Fibroblast of lung (primary cell): ENCODE measurements around the gene NDOR1. TPM values are rescaled to one million over a fixed set of nuclear protein-coding genes. Genes with fewer than 3 reads are reported as not detected.

Experiments used
- DNase-seq, 2 donors: peaks; one replicate each; pipeline versions ENCODE4 v3.0.0 to v3.0.0-alpha.2; 2010; ENCODE audit warnings: low read depth in 2 of 2
- H2AFZ ChIP-seq: 2 replicates; pipeline ENCODE4 v1.5.1; 2012; ENCODE audit warnings: low read length, control low read depth, inconsistent platforms
- H3K27ac ChIP-seq: 2 replicates; pipeline ENCODE4 v1.5.1; 2011; ENCODE audit warnings: low read length, control low read depth; ENCODE audit not compliant: insufficient read depth
- H3K27me3 ChIP-seq: 2 replicates; pipeline ENCODE4 v1.5.1; 2011; ENCODE audit warnings: mild to moderate bottlenecking, low read length; ENCODE audit not compliant: control insufficient read depth, insufficient read depth
- H3K36me3 ChIP-seq: 2 replicates; pipeline ENCODE4 v1.5.1; 2011; ENCODE audit warnings: low read length; ENCODE audit not compliant: control insufficient read depth, insufficient read depth
- H3K4me1 ChIP-seq: 2 replicates; pipeline ENCODE4 v1.5.1; 2011; ENCODE audit warnings: low read length; ENCODE audit not compliant: control insufficient read depth, insufficient read depth; ENCODE audit errors: extremely low read depth
- H3K4me2 ChIP-seq: 2 replicates; pipeline ENCODE4 v1.5.1; 2011; ENCODE audit warnings: low read length, control low read depth; ENCODE audit not compliant: insufficient read depth; ENCODE audit errors: extremely low read depth
- H3K4me3 ChIP-seq, 4 experiments: fragments of 200-600 bp in 1 of 4; sonication (generic) in 1 of 4; replicated peaks in 1 of 4; 2 replicates each; pipeline ENCODE4 v1.5.1; 2011 to 2016; ENCODE audit warnings: low read length in 4 of 4, low read depth in 3 of 4, mild to moderate bottlenecking in 3 of 4, control low read depth in 2 of 4, inconsistent platforms in 1 of 4, mixed read lengths in 1 of 4; ENCODE audit not compliant: insufficient read depth in 1 of 4; ENCODE audit errors: control extremely low read depth in 1 of 4
- H3K79me2 ChIP-seq: 2 replicates; pipeline ENCODE4 v1.5.1; 2012; ENCODE audit warnings: mild to moderate bottlenecking, low read length, inconsistent platforms; ENCODE audit not compliant: control insufficient read depth, insufficient read depth
- H3K9ac ChIP-seq: 2 replicates; pipeline ENCODE4 v1.5.1; 2011; ENCODE audit warnings: mild to moderate bottlenecking, low read length, control low read depth; ENCODE audit not compliant: insufficient read depth
- H3K9me3 ChIP-seq: 2 replicates; pipeline ENCODE4 v1.5.1; 2012; ENCODE audit warnings: low read depth, low read length; ENCODE audit not compliant: control insufficient read depth, insufficient read depth
- H4K20me1 ChIP-seq: 2 replicates; pipeline ENCODE4 v1.5.1; 2011; ENCODE audit warnings: low read length; ENCODE audit not compliant: control insufficient read depth, insufficient read depth; ENCODE audit errors: extremely low read depth
- EZH2 ChIP-seq: IDR thresholded peaks from 2 replicates; pipeline ENCODE4 v1.5.1; 2012; ENCODE audit warnings: low read length, control low read depth, mild to moderate bottlenecking; ENCODE audit errors: missing control alignments
- polyA plus RNA-seq, 2 donors: library from polyadenylated mRNA; depleted of rRNA in 1 of 2; stranded (reverse) in 1 of 2; unstranded in 1 of 2; fragments of >200 nt; gene quantifications; 2 replicates each; pipeline ENCODE4 v1.2.1, GENCODE V29; 2011 to 2012; ENCODE audit warnings: missing spikeins in 1 of 2
- total RNA-seq: library from RNA; depleted of rRNA; stranded (reverse); fragments of >200 nt; gene quantifications from 2 replicates; pipeline ENCODE4 v1.2.1, GENCODE V29; 2014
- TF ChIP-seq, protein P1 (sequence below), 2 donors: IDR thresholded peaks in 1 of 2; conservative IDR thresholded peaks in 1 of 2; 1 replicate in 1 of 2; 2 replicates in 1 of 2; pipeline ENCODE4 v1.5.1; 2011 to 2012; ENCODE audit warnings: low read length in 2 of 2, control low read depth in 1 of 2, inconsistent platforms in 1 of 2, low read depth in 1 of 2, mild to moderate bottlenecking in 1 of 2

The NDOR1 gene
- total and polyA plus RNA-seq, 2 donors (not counting 1 experiment from before 2014, with no cell fraction given): 2.4 to 3.1 TPM

- no peaks in the 10 kb centered on the region for H3K79me2 ChIP-seq
- H4K20me1 ChIP-seq: no peaks in the 10 kb centered on the region
- no peaks in the 10 kb centered on the region for H3K27me3 ChIP-seq
- TF ChIP-seq, protein P1, sequence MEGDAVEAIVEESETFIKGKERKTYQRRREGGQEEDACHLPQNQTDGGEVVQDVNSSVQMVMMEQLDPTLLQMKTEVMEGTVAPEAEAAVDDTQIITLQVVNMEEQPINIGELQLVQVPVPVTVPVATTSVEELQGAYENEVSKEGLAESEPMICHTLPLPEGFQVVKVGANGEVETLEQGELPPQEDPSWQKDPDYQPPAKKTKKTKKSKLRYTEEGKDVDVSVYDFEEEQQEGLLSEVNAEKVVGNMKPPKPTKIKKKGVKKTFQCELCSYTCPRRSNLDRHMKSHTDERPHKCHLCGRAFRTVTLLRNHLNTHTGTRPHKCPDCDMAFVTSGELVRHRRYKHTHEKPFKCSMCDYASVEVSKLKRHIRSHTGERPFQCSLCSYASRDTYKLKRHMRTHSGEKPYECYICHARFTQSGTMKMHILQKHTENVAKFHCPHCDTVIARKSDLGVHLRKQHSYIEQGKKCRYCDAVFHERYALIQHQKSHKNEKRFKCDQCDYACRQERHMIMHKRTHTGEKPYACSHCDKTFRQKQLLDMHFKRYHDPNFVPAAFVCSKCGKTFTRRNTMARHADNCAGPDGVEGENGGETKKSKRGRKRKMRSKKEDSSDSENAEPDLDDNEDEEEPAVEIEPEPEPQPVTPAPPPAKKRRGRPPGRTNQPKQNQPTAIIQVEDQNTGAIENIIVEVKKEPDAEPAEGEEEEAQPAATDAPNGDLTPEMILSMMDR (conservative IDR thresholded peaks at IDR 0.05 in 1 of 2, IDR thresholded peaks at IDR 0.05 in 1 of 2; ENCODE audit: low read depth in 1 of 2, low read length in 2 of 2): peak in 1 of 2 donors; percentile 19
- TF ChIP-seq EZH2: no peak
- no peak overlapping the region for H2AFZ ChIP-seq
- H3K9me3 ChIP-seq: no peaks in the 10 kb centered on the region
- H3K36me3 ChIP-seq: peaks cover 17% of the 10 kb centered on the region
- H3K27ac ChIP-seq: no peak overlapping the region
- DNase-seq: no peak
- H3K9ac ChIP-seq: no peak overlapping the region
- H3K4me3 ChIP-seq: no peak overlapping the region
- H3K4me2 ChIP-seq: no peak overlapping the region
- H3K4me1 ChIP-seq: no peaks in the 10 kb centered on the region
Observed at GRCh38 chr9:137213160-137214060, 7.9 kb downstream of the NDOR1 start.

DNA sequence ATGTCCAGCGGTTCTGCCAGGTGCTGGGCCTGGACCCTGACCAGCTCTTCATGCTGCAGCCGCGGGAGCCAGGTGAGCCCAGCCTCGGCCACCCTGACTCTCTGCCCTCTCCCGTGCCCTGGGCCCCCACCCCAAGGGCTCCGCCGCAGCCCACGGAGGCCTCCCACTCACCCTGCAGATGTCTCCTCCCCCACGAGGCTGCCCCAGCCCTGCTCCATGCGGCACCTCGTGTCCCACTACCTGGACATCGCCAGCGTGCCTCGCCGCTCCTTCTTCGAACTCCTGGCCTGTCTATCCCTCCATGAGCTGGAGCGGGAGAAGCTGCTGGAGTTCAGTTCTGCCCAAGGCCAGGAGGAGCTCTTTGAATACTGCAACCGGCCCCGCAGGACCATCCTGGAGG, 9.1 kb downstream of the NDOR1 start:
- H3K4me3 ChIP-seq: no peak overlapping the region
- H3K4me1 ChIP-seq: peaks cover 5% of the 10 kb centered on the region
- H3K9ac ChIP-seq: no peak overlapping the region
- no peak overlapping the region for H3K4me2 ChIP-seq
- DNase-seq: no peak
- H3K27me3 ChIP-seq: no peaks in the 10 kb centered on the region
- no peak overlapping the region for H3K27ac ChIP-seq
- no peaks in the 10 kb centered on the region for H3K79me2 ChIP-seq
- H3K36me3 ChIP-seq: peaks cover 19% of the 10 kb centered on the region
- H2AFZ ChIP-seq: no peak overlapping the region
- H4K20me1 ChIP-seq: no peaks in the 10 kb centered on the region
- TF ChIP-seq EZH2: no peak
- TF ChIP-seq, protein P1 (conservative IDR thresholded peaks at IDR 0.05 in 1 of 2, IDR thresholded peaks at IDR 0.05 in 1 of 2; ENCODE audit: low read depth in 1 of 2, low read length in 2 of 2): no peak
- no peaks in the 10 kb centered on the region for H3K9me3 ChIP-seq

DNA sequence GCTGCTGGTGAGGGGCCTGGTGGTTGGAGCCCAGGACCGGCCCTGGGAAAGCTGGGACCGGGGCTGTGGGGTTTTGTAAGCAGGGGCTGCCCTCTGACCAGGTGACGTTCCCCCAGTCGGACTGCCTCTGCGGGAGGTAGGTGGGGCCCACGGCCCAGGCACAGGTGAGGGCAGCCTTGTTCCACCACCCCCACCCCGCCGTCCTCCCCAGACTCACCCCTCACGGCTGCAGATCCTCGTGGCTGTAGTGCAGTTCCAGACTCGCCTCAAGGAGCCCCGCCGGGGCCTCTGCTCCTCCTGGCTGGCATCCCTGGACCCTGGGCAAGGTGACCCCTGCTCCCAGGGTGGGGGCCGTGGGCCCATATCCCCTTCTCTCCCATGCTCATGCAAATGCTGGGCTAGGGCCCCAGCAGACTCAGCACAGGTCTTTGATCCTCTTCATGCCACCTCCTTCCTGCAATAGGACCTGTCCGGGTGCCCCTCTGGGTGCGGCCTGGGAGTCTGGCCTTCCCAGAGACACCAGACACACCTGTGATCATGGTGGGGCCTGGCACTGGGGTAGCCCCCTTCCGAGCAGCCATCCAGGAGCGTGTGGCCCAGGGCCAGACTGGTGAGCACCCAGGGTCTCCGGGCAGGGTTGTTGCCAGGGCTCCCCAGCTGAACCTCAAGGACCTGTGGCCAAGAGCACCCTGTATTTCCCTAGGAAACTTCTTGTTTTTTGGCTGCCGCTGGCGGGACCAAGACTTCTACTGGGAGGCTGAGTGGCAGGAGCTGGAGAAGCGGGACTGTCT, 9.9 kb downstream of the NDOR1 start:
- TF ChIP-seq, protein P1 (conservative IDR thresholded peaks at IDR 0.05 in 1 of 2, IDR thresholded peaks at IDR 0.05 in 1 of 2; ENCODE audit: low read depth in 1 of 2, low read length in 2 of 2): no peak
- no peak for TF ChIP-seq EZH2
- no peaks in the 10 kb centered on the region for H4K20me1 ChIP-seq
- H3K4me3 ChIP-seq: no peak overlapping the region
- H3K36me3 ChIP-seq: peaks cover 19% of the 10 kb centered on the region
- H3K9ac ChIP-seq: no peak overlapping the region
- H3K27ac ChIP-seq: no peak overlapping the region
- H3K4me2 ChIP-seq: no peak overlapping the region
- no peaks in the 10 kb centered on the region for H3K27me3 ChIP-seq
- H3K79me2 ChIP-seq: no peaks in the 10 kb centered on the region
- no peak overlapping the region for H2AFZ ChIP-seq
- peaks cover 5% of the 10 kb centered on the region for H3K4me1 ChIP-seq
- no peaks in the 10 kb centered on the region for H3K9me3 ChIP-seq
- no peak for DNase-seq
